ENCODE data around the gene UBE2E1.

DNA sequence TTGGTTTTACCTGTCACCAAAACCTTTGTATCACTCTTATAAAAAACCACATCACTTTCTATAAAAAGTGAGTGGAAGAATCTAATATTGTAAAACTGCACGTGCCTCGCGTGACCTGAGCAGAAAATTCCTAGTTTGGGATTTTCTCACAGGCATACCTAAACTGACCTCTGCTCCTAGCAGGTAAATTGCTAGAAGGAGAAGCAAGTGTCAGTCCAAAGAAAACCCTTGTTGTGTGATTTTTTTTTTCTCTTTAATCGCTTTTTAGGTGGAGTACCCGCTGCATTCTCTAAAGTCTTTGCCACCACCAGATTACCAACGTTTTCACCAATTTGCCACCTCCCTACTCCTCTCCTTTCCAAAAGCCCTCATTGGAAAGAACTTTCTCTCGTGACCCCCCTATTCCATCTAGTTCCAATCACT is 534 bp upstream of the UBE2E1 start:
- TF ChIP-seq, protein P1, sequence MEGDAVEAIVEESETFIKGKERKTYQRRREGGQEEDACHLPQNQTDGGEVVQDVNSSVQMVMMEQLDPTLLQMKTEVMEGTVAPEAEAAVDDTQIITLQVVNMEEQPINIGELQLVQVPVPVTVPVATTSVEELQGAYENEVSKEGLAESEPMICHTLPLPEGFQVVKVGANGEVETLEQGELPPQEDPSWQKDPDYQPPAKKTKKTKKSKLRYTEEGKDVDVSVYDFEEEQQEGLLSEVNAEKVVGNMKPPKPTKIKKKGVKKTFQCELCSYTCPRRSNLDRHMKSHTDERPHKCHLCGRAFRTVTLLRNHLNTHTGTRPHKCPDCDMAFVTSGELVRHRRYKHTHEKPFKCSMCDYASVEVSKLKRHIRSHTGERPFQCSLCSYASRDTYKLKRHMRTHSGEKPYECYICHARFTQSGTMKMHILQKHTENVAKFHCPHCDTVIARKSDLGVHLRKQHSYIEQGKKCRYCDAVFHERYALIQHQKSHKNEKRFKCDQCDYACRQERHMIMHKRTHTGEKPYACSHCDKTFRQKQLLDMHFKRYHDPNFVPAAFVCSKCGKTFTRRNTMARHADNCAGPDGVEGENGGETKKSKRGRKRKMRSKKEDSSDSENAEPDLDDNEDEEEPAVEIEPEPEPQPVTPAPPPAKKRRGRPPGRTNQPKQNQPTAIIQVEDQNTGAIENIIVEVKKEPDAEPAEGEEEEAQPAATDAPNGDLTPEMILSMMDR (IDR thresholded peaks at IDR 0.05): no peak
- no peak for TF ChIP-seq EZH2 (IDR thresholded peaks at IDR 0.05; ENCODE audit: borderline replicate concordance, insufficient read depth, low read depth, low read length, poor library complexity, severe bottlenecking)

All from B cell (primary cell).